ENCODE data around the gene DPP6.

DNA sequence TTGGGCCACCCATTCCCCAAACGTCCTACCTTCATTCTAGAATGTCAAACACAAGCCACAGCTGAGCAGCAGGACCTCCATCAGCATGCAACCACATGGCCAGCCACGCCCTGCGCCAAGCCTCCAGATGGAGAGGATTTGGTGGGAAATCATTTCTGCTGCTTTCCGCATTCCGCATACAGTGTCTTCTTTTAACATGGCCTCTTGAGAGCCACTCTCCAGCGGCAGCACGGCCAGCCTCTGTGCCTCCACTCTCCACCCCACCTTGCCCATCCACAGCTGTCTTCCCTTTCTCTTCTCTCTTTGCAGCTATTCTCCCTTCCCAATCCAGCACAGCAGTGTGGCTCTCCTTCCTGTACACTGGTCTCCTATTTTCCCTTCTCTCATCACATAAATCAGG is 561.6 kb downstream of the DPP6 start:
- TF ChIP-seq, protein P1, sequence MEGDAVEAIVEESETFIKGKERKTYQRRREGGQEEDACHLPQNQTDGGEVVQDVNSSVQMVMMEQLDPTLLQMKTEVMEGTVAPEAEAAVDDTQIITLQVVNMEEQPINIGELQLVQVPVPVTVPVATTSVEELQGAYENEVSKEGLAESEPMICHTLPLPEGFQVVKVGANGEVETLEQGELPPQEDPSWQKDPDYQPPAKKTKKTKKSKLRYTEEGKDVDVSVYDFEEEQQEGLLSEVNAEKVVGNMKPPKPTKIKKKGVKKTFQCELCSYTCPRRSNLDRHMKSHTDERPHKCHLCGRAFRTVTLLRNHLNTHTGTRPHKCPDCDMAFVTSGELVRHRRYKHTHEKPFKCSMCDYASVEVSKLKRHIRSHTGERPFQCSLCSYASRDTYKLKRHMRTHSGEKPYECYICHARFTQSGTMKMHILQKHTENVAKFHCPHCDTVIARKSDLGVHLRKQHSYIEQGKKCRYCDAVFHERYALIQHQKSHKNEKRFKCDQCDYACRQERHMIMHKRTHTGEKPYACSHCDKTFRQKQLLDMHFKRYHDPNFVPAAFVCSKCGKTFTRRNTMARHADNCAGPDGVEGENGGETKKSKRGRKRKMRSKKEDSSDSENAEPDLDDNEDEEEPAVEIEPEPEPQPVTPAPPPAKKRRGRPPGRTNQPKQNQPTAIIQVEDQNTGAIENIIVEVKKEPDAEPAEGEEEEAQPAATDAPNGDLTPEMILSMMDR (conservative IDR thresholded peaks at IDR 0.05; ENCODE audit: low read depth, low read length): no peak
- TF ChIP-seq EZH2phosphoT487 (IDR thresholded peaks at IDR 0.05; ENCODE audit: borderline replicate concordance, low read length): no peak
